ENCODE results near the gene FAM124A.
A peak's percentile ranks its signal among the peaks of the same experiment; 100 is the strongest.
"Not testable (repeated sequence)": the region's sequence is repeated elsewhere in the genome, so short reads cannot be mapped to it uniquely, and the experiment has no call there.

FAM124A gene

DNA sequence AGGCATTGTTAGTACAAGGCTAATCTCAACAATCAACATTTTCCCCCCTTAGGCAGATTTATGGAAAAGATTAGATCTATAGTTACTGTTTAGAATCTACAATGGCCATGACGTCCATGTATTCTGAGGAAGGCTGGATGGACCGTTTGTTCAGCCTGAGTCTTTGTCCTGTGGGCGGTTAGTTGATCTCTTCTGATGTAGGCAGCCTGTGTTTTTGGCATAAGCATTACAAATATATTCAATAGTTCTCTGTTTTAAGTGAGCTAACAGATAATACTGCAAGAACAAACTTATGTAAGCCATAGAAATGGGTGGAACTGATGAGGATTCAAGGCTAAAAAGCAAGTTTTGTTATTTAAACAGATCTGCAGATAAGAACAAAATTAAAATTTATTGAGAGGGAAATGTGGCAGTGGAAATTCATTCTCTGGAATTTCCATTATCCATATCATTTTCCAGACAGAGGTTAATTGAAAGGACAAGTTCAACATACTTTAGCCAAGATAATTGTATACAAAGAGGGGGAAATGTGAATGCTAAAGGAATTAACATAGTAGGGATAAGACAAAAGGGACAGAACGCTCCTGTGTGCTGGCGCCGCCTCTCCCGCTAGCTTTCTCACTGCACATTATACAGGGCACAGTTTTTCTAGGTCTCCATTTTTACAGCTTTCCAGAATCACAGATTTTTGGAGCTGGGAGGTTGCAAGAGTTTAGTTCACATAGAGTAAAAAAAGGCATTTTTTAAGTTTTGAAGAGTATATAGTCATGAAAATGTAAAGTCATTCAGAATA is 48.6 kb downstream of the FAM124A start:
- DNase-seq (ENCODE audit: low read depth) = no peak

DNA sequence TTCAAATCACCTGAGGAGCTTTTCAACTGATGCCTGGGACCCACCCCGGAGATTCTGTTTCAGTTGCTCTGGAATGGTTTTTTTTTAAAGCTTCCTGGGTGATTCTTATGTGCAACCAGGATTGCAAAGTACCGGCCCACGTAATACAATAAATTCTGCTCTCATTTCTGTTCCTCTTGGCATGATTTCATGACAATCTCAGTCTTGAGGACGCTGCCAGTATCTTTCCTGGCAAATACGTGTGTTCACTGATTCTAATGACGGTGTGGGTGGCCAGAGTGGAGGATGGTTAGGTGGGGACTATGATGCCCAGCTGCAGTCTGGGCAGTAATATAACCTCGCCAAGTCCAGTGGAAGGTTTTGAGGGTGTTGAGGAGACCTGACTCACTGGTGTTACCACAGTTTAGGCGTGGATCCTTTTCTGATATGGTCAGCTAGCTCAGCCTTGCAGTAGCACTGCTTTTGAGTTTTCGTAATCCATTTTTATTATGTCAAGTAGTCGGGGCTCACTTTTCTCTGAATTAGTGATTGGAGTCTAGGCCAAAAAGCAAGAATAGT is 49.4 kb downstream of the FAM124A start:
- no peak for DNase-seq (ENCODE audit: low read depth)

GRCh38 chr13:51275101-51275500 is 52.9 kb downstream of the FAM124A start:
- no peak for DNase-seq (ENCODE audit: low read depth)

- no peak for DNase-seq (ENCODE audit: low read depth)
Observed at GRCh38 chr13:51276636-51277035, 54.4 kb downstream of the FAM124A start.

DNA sequence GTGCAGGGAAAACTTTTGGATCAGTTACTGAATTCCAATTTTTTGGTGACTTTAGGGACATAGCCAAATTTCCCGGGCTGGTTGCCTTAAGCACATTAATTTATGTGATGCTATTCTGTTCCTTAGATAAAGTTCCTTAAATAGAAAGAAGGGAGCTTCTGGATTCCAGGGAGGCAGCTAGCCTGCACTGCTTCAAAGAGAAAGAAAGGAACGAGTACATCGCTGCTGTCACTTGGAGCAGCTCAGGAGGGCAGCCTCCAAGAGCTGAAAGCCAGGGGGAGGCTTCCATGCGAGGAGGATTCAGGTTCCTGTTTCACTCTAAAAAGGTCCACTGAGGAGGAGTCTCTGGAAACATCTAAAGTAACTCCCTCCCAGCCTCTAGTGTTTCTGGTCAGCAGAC is 55.7 kb downstream of the FAM124A start:
- DNase-seq (ENCODE audit: low read depth) = no peak

- DNase-seq (ENCODE audit: low read depth) = peak; percentile 18
Observed at GRCh38 chr13:51278426-51279130, 56.4 kb downstream of the FAM124A start.

DNA sequence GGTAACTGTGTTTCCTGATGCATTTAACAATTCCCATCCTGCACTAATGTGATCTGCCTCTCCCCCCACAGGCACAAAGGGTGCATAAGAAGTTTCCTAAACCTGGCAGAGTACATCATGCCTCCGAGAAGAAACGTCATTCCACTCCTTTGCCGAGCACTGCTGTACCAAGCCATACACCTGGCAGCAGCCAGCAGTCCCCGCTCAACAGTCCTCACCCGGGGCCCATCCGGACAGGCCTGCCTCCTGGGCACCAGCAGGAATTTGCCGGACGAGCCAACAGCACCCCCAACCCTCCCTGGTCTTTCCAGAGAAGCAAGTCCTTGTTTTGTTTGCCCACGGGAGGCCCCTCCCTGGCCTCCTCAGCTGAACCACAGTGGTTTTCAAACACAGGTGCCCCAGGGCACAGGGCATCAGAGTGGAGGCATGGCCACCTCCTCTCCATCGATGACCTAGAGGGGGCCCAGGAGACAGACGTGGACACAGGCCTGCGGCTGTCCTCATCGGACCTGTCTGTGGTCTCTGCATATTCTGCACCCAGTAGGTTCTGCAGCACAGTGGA is 58.3 kb downstream of the FAM124A start:
- DNase-seq (ENCODE audit: low read depth) = no peak

DNA sequence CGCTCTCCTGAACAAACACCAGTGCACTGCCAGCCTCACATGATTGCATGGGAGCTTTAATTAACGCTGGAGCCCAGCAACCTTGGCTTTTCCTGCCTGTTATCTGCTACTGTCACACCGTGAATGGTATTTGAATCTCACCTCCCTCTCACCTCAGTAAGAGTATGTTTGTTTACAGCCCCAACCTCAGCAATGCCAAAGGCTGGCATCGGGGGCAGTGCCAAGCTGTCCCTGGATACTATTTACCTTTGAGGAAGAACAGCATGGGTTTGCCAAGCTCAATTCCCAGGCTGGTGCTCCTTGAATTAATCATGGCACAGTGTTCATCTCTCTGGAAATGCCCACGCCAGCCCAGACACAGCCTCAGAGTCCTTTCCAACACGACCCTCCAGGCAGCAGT is 60.1 kb downstream of the FAM124A start:
- DNase-seq (ENCODE audit: low read depth) = no peak

- DNase-seq (ENCODE audit: low read depth) = not testable (repeated sequence)
Observed at GRCh38 chr13:51282923-51283322, 60.7 kb downstream of the FAM124A start.

DNA sequence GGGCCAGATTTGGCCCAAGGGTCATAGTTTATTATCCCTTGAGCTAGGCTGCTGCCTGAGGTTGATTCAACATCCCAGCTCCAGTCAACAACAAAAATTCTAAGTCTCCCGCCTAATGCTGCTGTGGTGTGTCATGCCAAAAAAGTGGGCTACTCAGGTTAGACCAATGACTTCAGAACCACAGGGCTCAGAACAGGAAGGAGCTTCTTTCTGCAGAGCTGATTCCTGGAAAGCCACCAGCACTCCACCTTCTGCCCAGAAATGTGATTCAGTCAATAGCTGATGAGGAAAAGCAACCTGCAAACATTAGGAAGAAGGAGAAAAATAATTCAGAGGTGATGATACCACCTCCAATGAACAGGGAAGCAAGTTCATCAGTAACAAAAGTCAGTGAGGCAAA is 61.2 kb downstream of the FAM124A start:
- no peak for DNase-seq (ENCODE audit: low read depth)

DNA sequence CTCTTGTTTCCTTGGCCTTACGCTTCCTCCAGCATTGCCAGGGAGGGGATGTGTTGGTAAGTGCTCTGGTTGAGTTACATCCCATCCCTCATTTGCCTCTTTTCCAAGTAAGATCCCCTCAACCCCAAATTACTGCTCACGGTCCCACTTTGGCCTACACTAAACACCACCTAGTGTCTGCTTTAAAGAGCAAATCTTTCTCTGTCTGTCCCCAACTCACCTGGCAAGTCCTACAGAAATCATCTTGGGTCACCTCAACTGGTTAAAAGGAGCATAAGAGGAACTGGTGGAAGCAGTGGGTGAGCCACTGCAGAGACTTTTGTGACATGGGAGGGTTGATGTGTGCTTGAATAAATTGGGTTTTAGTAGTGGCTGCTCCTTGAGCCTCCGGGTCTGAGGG is 62.1 kb downstream of the FAM124A start:
- no peak for DNase-seq (ENCODE audit: low read depth)

DNA sequence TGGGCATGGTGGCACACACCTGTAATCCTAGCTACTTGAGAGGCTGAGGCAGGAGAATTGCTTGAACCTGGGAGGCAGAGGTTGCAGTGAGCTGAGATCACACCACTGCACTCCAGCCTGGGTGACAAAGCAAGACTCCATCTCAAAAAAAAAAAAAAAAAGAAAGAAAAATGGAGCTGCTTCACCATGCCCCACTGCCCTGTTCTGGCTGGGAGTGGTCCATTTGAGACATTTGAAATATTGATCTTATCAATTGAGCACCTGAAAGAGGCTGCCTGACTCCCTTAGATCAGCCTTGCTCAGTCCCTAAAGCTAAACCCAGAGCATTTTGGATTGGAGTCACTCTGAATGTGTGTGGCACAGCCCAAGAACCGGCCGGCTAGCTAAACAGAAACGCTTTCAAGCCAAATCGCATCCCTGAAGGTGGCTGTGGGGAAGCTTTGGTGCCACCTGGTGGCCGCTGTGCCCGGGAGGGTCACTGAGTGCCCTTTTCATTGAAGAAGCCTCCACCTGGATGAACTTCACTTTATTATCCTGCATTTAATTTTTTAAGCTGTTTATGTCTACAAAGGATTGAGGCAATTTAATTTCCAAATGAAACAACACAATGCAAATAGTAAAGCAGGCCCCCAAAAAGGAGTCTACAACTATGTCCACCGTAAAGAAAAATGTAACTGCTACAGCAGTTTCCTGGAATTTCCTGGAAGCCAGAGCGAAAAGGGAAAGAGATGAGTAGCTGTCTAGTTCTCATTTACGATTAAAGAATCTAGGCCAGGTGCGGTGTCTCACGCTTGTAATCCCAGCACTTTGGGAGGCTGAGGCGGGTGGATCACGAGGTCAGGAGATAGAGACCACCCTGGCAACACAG is 64.2 kb downstream of the FAM124A start:
- DNase-seq (ENCODE audit: low read depth) = peak; percentile 65

DNA sequence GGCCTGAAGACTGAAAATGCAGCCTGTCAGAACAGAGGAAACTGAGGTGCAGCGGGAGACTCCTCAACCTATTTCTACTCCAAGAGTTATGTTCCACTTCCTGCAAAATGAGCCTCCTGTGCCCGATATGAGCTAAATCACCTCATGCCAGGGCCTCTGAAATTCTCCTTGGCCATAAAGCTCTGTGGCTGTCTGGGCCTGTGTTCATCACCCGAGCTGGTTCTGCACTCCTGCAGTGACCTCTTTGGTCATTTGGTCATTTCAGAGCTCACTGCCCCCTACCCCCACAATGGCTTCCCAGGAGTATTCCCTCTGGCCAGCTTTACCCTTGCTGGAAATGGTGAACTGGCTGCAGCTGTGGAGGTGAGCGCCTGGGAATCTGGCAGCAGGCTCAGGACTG is 65.6 kb downstream of the FAM124A start:
- DNase-seq (ENCODE audit: low read depth) = no peak

DNA sequence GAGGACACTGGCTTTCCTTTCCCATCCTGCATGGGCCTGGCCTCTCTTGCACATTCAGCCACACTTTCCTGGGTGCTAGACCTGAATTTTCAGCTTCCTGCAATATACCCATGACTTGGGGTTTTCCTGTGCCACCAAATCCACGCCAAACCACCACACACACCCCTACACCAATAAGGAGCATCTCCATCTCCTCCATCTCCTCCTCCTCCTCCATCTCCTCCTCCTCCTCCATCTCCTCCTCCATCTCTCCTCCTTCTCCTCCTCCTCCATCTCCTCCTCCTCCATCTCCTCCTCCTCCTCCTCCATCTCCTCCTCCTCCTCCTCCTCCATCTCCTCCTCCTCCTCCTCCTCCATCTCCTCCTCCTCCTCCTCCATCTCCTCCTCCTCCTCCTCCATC is 66.1 kb downstream of the FAM124A start:
- not testable (repeated sequence) for DNase-seq (ENCODE audit: low read depth)

DNA sequence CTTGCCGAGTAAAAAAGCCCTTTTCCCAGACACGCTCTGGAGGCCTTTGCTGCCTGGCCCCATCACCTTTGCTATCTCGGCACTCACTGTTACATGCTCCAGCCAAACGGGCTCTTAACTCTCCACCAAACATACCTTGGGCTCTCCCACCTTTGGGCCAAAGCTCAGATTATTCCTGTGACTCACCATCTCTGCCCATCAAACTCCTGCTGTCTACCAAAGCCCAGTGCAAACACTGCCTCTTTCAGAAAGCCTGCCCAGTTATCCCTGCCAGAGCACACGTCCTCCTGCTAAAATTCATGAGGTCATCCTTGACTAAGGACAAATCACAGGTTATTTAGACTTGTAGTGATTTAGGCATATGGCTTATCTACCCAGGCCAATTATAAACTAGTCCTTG is 69.1 kb downstream of the FAM124A start:
- no peak for DNase-seq (ENCODE audit: low read depth)

GRCh38 chr13:51292000-51292565 is 69.9 kb downstream of the FAM124A start:
- peak; percentile 40 for DNase-seq (ENCODE audit: low read depth)

DNA sequence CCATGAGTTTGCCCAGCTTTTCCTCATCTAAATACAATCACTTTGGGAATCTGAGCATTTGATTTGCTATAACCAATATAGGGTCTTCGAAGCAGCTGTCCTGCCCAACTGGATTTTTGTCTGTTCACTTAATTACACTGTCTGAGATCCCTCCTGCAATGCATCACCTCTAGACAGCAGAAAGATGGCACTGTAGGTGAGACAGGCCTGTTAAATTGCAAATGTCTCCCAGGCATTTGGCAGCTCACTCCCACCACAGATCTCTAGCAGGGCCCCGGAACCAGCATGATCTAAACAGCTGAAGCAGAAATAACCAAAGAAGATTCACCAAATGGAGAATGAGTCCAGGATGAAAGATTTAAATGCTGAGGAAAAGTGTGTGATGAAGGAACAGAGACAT is 75.4 kb downstream of the FAM124A start:
- no peak for DNase-seq (ENCODE audit: low read depth)

DNA sequence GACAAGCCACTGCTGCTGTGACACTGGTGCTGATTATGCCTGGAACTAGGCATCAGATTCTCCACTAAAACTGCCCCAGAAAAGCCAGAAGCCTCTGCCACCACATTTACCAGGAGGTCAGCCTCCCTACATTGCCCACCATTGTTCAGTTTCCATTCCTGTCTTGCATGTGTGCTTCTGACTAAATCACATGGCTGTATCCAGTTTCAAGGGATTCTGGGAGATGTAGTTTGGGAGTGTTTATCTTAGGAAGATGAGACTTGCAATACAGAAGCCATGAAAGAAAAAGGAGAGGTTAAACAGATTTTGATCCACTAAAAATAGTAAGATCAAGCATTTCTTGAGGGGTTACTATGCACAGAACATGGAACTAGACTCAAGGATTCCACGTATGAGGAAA is 76.6 kb downstream of the FAM124A start:
- DNase-seq (ENCODE audit: low read depth) = peak; percentile 18

- DNase-seq (ENCODE audit: low read depth) = no peak
Observed at GRCh38 chr13:51303063-51303552, 80.9 kb downstream of the FAM124A start.

GRCh38 chr13:51303882-51304281 is 81.7 kb downstream of the FAM124A start:
- DNase-seq (ENCODE audit: low read depth) = no peak

DNA sequence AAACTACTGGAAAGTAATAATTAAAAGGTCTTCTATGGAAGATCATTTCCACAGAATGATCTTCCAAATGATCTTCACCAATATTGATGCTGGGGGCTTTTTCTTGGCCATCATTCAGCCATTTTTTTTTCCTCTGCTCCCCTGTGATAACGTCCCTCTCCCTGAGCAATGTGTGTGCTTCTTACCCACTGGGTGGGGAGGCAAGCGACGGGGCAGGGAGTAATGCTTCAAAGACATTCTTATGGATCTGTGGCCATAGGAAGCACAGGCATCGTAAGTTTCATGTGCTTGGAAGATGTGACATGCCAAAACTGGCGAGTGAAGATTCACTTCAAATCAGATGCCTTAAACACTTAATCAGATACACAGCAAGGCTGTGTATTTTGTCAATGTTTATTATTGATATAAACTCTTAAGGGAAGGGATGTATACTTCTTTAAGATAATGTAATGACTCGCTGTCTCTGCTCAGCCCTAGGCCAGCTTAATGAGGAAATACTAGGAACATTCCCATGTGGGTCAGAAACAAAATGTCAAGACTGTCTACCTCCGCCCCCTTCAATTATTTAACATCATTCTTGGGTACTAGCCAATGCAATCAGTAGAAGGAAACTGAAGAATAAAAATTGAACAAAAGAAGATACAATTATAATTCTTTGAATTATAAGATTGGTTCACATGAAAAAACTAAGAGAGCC is 83.2 kb downstream of the FAM124A start:
- DNase-seq (ENCODE audit: low read depth) = no peak

All from EH (cell line).